Activated CD4-positive, alpha-beta T cell treated with anti-CD3 and anti-CD28 coated beads, Interleukin-2, amount 10 ng/mL, durations not matched to agents 24 days and 14 days (primary cell): Measurements from ENCODE around the gene ZRSR2. TPM values are rescaled to one million over a fixed set of nuclear protein-coding genes. Genes with fewer than 3 reads are reported as not detected.

ENCODE experiments used
- DNase-seq: peaks from one replicate; pipeline ENCODE4 v3.0.0; 2022
- H3K27ac Mint-ChIP-seq: one replicate; pipeline ENCODE4 v1.8.0; 2022; ENCODE audit warnings: mild to moderate bottlenecking, mixed read lengths
- H3K27me3 Mint-ChIP-seq: one replicate; pipeline ENCODE4 v1.8.0; 2022; ENCODE audit warnings: mixed read lengths
- H3K36me3 Mint-ChIP-seq: one replicate; pipeline ENCODE4 v1.8.0; 2022; ENCODE audit warnings: low read depth, mild to moderate bottlenecking, mixed read lengths
- H3K4me1 Mint-ChIP-seq: one replicate; pipeline ENCODE4 v1.8.0; 2021; ENCODE audit warnings: mixed read lengths
- H3K4me3 Mint-ChIP-seq: one replicate; pipeline ENCODE4 v1.8.0; 2022; ENCODE audit warnings: mild to moderate bottlenecking, moderate library complexity, mixed read lengths
- H3K9me3 Mint-ChIP-seq: one replicate; pipeline ENCODE4 v1.8.0; 2021; ENCODE audit warnings: mixed read lengths
- intact Hi-C: fragments of 100-400 bp; cut with micrococcal nuclease; formaldehyde crosslinking; loops from one replicate; pipeline ENCODE4 v1.15.1; 2023
- total RNA-seq: library from RNA; stranded (reverse); gene quantifications from 2 replicates; pipeline ENCODE4 v1.2.3, GENCODE V29; 2022

Gene ZRSR2
- total RNA-seq, 1 donor from 2014 or later: 20.3 TPM

DNA sequence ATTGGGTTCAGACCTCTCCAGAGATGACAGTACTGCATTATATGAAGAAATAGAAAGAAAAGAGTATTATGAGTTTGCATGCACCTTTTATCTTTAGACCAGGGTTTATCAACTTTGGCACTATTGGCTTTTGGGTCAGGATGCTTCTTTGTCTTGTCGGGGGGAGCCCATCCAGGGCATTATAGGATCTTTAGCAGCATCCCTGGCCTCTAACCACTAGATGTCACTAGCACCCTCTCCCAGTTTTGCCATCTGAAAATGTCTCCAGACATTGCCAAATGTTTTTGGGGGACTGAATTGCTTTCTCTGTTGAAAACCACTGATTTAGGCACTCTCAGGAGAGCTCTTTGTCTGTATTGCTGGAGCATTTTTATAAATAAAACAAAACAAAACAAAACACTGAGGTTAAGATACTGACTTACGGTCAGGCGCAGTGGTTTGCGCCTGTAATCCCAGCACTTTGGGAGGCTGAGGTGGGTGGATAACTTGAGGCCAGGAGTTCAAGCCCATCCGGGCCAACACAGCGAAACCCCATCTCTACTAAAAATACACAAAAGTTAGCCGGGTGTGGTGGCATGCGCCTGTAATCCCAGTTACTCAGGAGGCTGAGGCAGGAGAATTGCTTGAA lies 28.6 kb upstream of the ZRSR2 start:
- Mint-ChIP-seq H3K27me3 (no peaks in the 10 kb centered on the region), H3K4me3 (no peak overlapping the region), H3K4me1 (peaks cover 16% of the 10 kb centered on the region), H3K27ac (no peak overlapping the region), H3K9me3 (no peaks in the 10 kb centered on the region), H3K36me3 (peaks cover 8% of the 10 kb centered on the region)
- DNase-seq: peak; percentile 80
- intact Hi-C loops: loop anchor here (1.0 to 10.0 kb wide), 3 partner anchors 29 to 683 kb away; partner anchors contain the start of gene ZRSR2

DNA sequence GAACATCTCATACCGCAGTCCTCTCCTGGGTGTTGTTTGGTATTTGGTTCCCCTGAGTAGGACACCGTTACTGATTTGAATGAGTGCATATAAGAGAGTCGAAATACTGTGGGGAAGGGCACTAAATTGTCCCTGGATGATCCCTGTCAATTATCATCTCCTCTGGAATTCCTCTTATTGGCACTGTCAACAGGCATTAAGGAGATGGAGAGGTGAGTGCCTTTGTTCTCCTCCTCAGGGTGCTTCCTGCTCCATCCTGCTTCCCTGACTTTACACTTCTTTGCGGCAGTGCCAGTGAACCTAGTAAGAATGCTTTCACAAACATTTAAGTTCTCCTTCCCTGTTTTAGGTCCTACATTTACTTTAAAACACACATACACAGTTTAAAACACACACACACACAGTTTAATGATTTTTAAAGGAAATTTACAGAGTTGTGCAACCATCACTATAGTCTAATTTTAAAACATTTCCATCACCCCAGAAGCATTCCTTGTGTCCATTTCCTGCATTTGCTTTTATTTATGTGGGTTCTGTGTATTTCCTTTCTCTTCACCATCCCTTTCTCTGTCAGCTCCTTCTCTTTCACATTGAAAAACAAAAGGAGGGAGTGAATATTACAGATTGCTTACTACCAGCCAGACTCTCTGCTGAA lies 20.9 kb upstream of the ZRSR2 start:
- intact Hi-C loops: loop anchor here (10.0 kb wide), 1 partner anchor 675 kb away; no protein-coding TSS in a partner anchor
- DNase-seq: no peak
- peaks cover 17% of the 10 kb centered on the region for H3K36me3 Mint-ChIP-seq
- H3K9me3 Mint-ChIP-seq: no peaks in the 10 kb centered on the region
- no peak overlapping the region for H3K4me3 Mint-ChIP-seq
- peaks cover 11% of the 10 kb centered on the region for H3K4me1 Mint-ChIP-seq
- H3K27ac Mint-ChIP-seq: no peak overlapping the region
- H3K27me3 Mint-ChIP-seq: no peaks in the 10 kb centered on the region

DNA sequence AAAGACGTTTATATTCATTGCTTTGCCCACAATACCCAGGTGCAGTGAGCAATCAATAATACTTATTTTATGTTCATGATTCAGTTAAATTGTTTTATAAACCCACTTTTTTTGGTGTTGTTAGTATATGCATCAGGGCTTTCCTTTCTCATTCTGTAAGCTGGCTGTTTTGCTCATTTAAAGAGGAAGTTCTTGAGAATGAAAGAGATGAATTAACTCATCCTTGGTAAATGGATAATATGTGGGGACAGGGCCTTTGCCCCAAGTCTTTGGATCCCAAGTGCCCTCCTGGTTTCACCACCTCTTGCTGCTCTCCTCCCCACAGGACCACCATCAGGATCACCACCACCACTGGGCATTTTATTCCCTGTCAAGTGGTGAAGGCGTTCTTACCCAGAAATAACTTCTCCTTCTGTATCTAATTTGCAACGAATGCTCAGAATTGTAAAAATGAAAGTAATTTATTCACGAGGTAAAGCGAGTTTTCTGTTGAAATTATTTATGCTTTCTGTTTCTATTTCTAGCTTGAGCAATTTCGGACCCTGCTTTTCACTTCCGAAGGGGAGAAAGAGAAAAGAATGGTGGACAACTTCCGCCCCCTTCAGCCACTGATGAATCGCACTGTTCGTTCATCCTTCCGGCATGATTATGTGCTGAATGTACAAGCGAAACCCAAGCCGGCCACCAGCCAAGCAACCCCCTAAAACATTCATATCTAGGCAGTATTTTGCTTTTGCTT lies 8.2 kb upstream of the ZRSR2 start:
- peaks cover 3% of the 10 kb centered on the region for H3K4me1 Mint-ChIP-seq
- intact Hi-C loops: no loop called here
- no peaks in the 10 kb centered on the region for H3K9me3 Mint-ChIP-seq
- peak overlapping the region; percentile 85 for H3K4me3 Mint-ChIP-seq
- H3K27ac Mint-ChIP-seq: peak overlapping the region; percentile 94
- H3K27me3 Mint-ChIP-seq: no peaks in the 10 kb centered on the region
- DNase-seq: peak; percentile 64
- H3K36me3 Mint-ChIP-seq: peaks cover 15% of the 10 kb centered on the region

DNA sequence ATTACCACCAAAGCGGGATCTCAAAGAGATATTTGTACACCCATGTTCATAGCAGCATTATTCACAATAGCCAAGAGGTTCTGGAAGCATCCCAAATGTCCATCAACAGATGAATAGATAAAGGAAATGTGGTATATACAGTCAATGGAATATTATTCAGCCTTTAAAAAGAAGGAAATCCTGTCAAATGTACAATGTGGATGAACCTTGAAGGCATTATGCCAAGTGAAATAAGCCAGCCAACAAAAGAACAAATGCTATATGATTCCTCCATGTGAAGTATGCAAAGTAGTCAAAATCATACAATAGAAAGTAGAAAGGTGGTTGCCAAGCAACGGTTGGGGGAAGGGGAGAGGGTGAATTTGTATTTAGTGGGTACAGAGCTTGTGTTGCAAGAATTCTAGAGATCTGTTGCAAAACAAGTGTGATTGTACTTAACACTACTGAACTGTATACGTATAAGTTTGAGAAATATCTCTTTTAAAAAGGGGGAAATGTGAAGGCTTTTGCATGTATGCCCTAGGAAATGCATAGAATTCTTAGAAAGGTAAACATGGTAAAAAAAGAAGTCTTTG lies 5.0 kb upstream of the ZRSR2 start:
- Mint-ChIP-seq H3K4me1 (peaks cover 3% of the 10 kb centered on the region), H3K27ac (no peak overlapping the region), H3K4me3 (no peak overlapping the region), H3K36me3 (peaks cover 7% of the 10 kb centered on the region), H3K9me3 (no peaks in the 10 kb centered on the region), H3K27me3 (no peaks in the 10 kb centered on the region)
- no peak for DNase-seq
- intact Hi-C loops: no loop called here

DNA sequence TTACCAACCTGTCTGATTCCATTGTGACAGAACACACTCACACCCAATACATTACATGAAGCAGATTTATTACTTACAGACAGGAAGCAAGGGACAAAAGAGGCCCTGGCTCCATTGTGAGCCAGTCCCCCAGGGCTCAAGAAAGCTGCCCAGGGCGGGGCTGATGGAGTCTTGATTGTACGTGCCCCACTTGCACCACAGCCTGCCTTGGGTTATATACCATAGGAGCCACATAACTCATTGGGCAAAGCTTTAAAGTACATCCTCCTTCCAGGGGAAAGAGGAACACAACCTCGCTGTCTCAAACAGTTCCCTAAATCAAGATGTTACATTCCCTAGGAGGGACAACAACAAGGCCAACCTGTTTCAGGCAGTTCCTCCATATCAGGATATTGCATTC lies 3.4 kb upstream of the ZRSR2 start:
- intact Hi-C loops: no loop called here
- no peak overlapping the region for H3K4me3 Mint-ChIP-seq
- peaks cover 5% of the 10 kb centered on the region for H3K36me3 Mint-ChIP-seq
- H3K9me3 Mint-ChIP-seq: no peaks in the 10 kb centered on the region
- peaks cover 3% of the 10 kb centered on the region for H3K4me1 Mint-ChIP-seq
- no peak overlapping the region for H3K27ac Mint-ChIP-seq
- no peak for DNase-seq
- no peaks in the 10 kb centered on the region for H3K27me3 Mint-ChIP-seq

DNA sequence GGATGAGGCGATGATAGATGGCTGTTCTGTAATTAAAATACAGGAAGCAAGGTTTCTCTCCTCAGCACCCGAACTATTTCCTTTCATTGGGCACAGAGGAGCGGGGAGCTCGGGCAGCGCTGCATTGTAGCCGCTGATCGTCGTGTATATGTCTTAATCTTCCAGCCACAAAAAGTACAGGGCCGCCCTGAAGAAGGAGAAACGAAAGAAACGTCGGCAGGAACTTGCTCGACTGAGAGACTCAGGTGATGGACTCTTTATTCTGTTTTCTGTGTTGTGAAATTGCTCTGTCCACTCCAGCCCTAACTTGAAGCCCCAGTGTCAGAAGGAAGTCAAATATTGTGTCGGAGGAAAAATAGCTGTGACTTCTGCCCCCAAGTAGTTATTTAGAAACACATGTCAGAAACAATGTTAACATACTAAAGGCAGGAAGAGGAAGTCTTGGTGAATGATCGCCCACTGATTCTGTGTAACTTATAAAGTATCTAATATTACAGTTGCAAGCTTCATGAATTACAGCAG lies 546 bp downstream of the ZRSR2 start:
- no peaks in the 10 kb centered on the region for H3K27me3 Mint-ChIP-seq
- intact Hi-C loops: loop anchor here (1.0 to 10.0 kb wide), 6 partner anchors 26 to 924 kb away; partner anchors contain the start of genes AP1S2, CA5B, CTPS2 and SYAP1
- H3K27ac Mint-ChIP-seq: no peak overlapping the region
- H3K4me3 Mint-ChIP-seq: no peak overlapping the region
- DNase-seq: no peak
- no peaks in the 10 kb centered on the region for H3K9me3 Mint-ChIP-seq
- peaks cover 11% of the 10 kb centered on the region for H3K36me3 Mint-ChIP-seq
- H3K4me1 Mint-ChIP-seq: peaks cover 13% of the 10 kb centered on the region

DNA sequence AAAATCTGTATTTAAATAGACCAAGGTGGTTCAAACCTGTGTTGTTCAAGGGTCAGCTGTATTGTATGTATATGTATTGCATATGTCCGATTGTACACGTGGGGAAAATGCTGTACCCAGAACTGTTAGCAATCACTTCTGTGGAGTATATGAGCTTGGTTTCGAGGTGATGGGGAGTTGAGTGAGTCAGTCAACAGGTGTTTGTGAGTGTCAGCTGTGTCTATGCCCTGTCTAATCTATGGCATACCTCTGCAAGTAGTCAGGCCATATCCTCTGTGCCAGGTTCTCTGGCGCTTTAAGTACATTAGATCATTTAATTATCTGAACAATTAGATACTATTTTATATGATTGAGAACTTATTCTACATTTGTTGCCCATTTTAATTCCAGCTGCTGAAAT lies 7.4 kb downstream of the ZRSR2 start:
- Mint-ChIP-seq H3K27ac (no peak overlapping the region), H3K4me1 (peaks cover 17% of the 10 kb centered on the region), H3K27me3 (no peaks in the 10 kb centered on the region), H3K9me3 (no peaks in the 10 kb centered on the region), H3K36me3 (peaks cover 31% of the 10 kb centered on the region), H3K4me3 (no peak overlapping the region)
- no peak for DNase-seq
- intact Hi-C loops: loop anchor here (10.0 kb wide), 1 partner anchor 917 kb away; the partner anchor contains the start of genes CTPS2 and SYAP1

DNA sequence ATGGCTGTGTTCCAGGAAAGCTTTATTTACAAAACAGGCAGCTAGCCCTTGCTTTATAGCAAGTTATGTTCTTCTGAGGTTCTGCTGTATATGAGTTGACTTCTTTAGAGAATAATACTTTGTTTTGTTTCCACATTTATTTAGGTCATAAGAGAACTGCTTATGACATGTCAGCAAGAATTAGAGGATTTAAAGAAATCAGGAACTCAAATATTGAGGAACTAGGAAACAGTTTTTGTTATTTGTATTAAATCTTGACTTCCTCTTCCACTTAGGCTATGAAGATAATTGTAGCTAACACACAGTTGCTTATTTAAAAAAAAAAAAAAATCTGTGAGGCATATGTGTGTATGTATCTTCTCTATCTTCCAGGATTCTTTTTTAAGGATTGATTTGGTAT lies 14.3 kb downstream of the ZRSR2 start:
- Mint-ChIP-seq H3K4me1 (no peaks in the 10 kb centered on the region), H3K9me3 (no peaks in the 10 kb centered on the region), H3K27ac (no peak overlapping the region), H3K4me3 (no peak overlapping the region), H3K36me3 (peaks cover 28% of the 10 kb centered on the region), H3K27me3 (no peaks in the 10 kb centered on the region)
- DNase-seq: no peak
- intact Hi-C loops: no loop called here

DNA sequence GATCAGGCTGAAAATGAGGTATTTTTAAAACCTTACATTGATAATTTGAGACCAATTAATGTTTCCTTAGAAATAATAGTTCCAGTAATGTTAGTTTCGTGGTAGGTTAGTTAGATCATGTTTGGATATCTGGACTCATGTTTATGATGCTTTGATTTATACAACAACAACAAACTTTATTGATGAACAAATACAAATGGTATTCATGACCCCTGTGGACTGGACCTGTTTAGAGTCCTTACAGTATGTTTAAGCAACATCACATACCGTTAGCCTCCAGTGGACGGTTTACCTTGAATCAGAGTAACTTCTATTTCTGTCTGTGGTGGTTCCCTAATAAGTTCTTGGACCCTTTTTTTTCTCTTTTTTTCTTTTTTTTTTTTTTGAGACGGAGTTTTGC lies 18.0 kb downstream of the ZRSR2 start:
- Mint-ChIP-seq H3K27me3 (no peaks in the 10 kb centered on the region), H3K4me1 (peaks cover 5% of the 10 kb centered on the region), H3K9me3 (no peaks in the 10 kb centered on the region), H3K27ac (no peak overlapping the region), H3K36me3 (peaks cover 36% of the 10 kb centered on the region), H3K4me3 (no peak overlapping the region)
- intact Hi-C loops: no loop called here
- DNase-seq: no peak

DNA sequence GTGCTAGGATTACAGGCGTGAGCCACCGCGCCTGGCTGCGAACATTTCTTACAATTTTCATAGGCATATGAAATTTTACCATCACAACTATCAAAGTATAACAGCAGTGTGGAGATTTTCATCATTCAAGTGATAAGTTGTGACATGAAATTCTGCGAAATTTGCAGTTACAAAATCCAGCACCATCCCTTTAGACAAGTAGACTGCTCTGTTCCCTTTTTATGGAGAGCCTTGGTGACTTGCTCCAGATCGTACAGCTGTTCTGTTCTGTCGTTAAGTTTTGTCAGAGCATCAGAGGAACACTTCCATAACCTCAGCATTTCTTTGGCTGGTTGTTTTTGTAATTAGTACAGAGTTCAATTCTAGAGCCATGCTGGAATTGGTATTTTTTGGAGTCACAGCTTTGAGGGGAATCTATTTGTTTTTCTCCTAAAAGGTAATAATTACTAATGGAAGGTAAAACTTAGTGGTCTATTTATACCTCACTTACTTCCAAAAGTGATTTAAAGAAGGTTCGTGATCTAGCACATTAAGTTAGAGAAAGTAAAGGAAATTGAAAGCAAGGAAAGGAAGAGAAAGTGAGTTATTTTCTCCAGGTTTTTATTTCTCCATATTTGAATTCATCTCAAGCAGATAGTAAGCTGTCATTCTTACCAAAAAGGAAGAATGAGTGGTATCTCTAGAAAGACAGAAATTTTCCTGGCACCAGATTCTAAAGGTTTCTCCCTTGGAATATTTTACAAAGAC lies 22.1 kb downstream of the ZRSR2 start:
- H3K9me3 Mint-ChIP-seq: no peaks in the 10 kb centered on the region
- DNase-seq: no peak
- H3K36me3 Mint-ChIP-seq: peaks cover 37% of the 10 kb centered on the region
- H3K27ac Mint-ChIP-seq: no peak overlapping the region
- H3K4me1 Mint-ChIP-seq: peaks cover 28% of the 10 kb centered on the region
- H3K27me3 Mint-ChIP-seq: no peaks in the 10 kb centered on the region
- H3K4me3 Mint-ChIP-seq: no peak overlapping the region
- intact Hi-C loops: no loop called here

DNA sequence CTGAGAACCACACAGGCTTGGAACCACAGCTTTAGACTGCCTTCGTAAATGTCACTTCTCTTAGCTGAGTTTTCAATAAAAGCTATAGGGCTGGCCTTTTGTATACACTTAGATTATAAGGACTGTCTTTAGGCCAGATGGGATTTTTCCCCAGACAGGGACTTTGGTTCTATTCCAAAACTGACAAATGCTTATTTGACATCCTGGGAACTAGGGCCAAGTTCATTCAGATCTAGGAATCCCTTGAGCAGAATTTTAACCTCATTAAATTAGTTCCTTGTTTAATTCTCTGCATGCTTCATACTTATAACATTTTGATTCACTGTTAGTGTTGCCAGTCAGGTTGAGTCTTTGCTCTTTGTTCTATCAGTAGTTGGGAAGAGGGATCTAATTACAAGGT lies 23.1 kb downstream of the ZRSR2 start:
- H3K27ac Mint-ChIP-seq: no peak overlapping the region
- H3K4me3 Mint-ChIP-seq: no peak overlapping the region
- H3K9me3 Mint-ChIP-seq: no peaks in the 10 kb centered on the region
- H3K27me3 Mint-ChIP-seq: no peaks in the 10 kb centered on the region
- intact Hi-C loops: no loop called here
- no peak for DNase-seq
- peaks cover 32% of the 10 kb centered on the region for H3K4me1 Mint-ChIP-seq
- H3K36me3 Mint-ChIP-seq: peaks cover 43% of the 10 kb centered on the region

DNA sequence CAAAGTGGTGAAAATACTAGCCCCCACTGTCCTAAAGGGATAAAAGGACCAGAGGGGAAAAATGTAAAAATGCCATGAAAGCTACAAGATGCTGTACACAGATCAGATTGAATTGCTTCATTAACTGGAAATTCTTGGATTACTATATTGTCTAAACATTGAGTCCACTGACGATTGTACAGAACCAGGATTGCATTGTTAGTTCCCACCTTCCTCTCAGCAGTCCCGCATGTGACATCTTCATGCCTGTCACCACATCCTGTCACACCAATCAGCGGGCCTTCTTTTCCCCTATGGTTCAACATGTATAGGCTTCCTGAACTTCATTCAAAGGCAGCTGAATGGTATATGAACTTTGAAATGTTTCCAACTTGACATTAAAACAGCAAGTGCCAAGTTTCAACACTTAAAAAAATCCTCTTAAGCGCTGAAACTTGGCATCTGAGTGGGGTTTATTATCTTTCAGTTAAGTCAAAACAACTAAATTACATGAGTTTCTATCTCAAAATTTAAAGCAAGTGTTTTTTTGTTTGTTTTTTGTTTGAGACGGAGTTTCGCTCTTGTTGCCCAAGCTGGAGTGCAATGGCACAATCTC lies 24.6 kb downstream of the ZRSR2 start:
- H3K4me3 Mint-ChIP-seq: no peak overlapping the region
- H3K9me3 Mint-ChIP-seq: no peaks in the 10 kb centered on the region
- no peak overlapping the region for H3K27ac Mint-ChIP-seq
- peak; percentile 58 for DNase-seq
- peaks cover 38% of the 10 kb centered on the region for H3K36me3 Mint-ChIP-seq
- peaks cover 32% of the 10 kb centered on the region for H3K4me1 Mint-ChIP-seq
- intact Hi-C loops: no loop called here
- no peaks in the 10 kb centered on the region for H3K27me3 Mint-ChIP-seq
